ENCODE data around the gene IQGAP1.

DNA sequence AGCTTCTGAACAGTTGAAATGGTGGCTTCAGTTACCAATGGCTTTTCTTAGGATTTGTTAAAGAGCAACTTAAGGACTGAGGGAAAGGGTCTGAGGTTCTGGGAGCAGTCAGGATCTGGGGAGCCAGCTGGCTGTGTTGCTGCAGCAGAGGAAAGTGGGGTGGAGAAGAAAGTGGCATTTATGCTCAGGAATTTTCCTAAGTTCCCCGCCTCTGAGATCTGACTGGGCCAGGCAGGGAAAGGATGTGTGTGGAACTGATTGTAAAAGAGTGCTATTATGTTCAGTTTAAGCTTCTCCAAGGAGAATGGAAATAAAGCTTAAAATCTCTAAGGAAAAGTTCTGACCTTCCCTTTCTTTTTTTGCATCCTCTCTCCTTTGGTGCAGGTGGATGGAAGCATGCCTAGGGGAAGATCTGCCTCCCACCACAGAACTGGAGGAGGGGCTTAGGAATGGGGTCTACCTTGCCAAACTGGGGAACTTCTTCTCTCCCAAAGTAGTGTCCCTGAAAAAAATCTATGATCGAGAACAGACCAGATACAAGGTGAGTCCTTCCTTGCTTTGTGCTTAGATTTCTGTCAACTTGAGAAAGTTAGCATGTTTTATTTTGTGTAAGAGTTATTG, 37.8 kb downstream of the IQGAP1 start:
- TF ChIP-seq, protein P1, sequence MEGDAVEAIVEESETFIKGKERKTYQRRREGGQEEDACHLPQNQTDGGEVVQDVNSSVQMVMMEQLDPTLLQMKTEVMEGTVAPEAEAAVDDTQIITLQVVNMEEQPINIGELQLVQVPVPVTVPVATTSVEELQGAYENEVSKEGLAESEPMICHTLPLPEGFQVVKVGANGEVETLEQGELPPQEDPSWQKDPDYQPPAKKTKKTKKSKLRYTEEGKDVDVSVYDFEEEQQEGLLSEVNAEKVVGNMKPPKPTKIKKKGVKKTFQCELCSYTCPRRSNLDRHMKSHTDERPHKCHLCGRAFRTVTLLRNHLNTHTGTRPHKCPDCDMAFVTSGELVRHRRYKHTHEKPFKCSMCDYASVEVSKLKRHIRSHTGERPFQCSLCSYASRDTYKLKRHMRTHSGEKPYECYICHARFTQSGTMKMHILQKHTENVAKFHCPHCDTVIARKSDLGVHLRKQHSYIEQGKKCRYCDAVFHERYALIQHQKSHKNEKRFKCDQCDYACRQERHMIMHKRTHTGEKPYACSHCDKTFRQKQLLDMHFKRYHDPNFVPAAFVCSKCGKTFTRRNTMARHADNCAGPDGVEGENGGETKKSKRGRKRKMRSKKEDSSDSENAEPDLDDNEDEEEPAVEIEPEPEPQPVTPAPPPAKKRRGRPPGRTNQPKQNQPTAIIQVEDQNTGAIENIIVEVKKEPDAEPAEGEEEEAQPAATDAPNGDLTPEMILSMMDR (IDR thresholded peaks at IDR 0.05): no peak
- TF ChIP-seq POLR2AphosphoS5 (IDR thresholded peaks at IDR 0.05): no peak

Data from suprapubic skin (tissue), 3 donors.